Gastroesophageal sphincter (tissue), 4 donors: ENCODE measurements around the gene PROKR1. TPM values are rescaled to one million over a fixed set of nuclear protein-coding genes. Genes with fewer than 3 reads are reported as not detected.
"Not testable (repeated sequence)": the region's sequence is repeated elsewhere in the genome, so short reads cannot be mapped to it uniquely, and the experiment has no call there.

Source experiments
- ATAC-seq: fragments of 150-250 bp; one replicate; pipeline ENCODE4 v1.9.1; 2016; ENCODE audit warnings: mild to moderate bottlenecking, moderate library complexity
- H3K27ac ChIP-seq, 4 donors: fragments of 200-600 bp; sonication (generic) in 3 of 4; 1 replicate in 3 of 4; 2 replicates in 1 of 4; pipeline ENCODE4 v1.5.1; 2016 to 2019
- H3K27me3 ChIP-seq: fragments of 200-600 bp; sonication (generic); one replicate; pipeline ENCODE4 v1.5.1; 2019
- H3K36me3 ChIP-seq, 2 donors: fragments of 200-600 bp; sonication (generic); one replicate each; pipeline ENCODE4 v1.5.1; 2019; ENCODE audit warnings: control low read depth in 1 of 2
- H3K4me1 ChIP-seq, 3 donors: fragments of 200-600 bp; sonication (generic); 1 replicate in 2 of 3; 2 replicates in 1 of 3; pipeline ENCODE4 v1.5.1; 2016 to 2019; ENCODE audit warnings: control low read depth in 2 of 3
- H3K4me3 ChIP-seq, 2 donors: fragments of 200-600 bp; sonication (generic); one replicate each; pipeline ENCODE4 v1.5.1; 2019; ENCODE audit warnings: mild to moderate bottlenecking in 1 of 2, moderate library complexity in 1 of 2
- H3K9me3 ChIP-seq, 3 donors: fragments of 200-600 bp; sonication (generic); one replicate each; pipeline ENCODE4 v1.5.1; 2017 to 2019; ENCODE audit warnings: control low read depth in 2 of 3
- EP300 ChIP-seq: sonication (generic); formaldehyde crosslinking; IDR thresholded peaks from one replicate; pipeline ENCODE4 v1.6.1; 2017; ENCODE audit warnings: antibody characterized with exemption, mild to moderate bottlenecking
- POLR2A ChIP-seq, 2 donors: fragments of 450-650 bp; IDR thresholded peaks; one replicate each; pipeline ENCODE4 v1.6.1; 2017; ENCODE audit warnings: antibody characterized with exemption in 2 of 2, mild to moderate bottlenecking in 2 of 2, moderate library complexity in 1 of 2
- POLR2AphosphoS5 ChIP-seq: sonication (generic); formaldehyde crosslinking; IDR thresholded peaks from one replicate; pipeline ENCODE4 v1.6.1; 2017; ENCODE audit warnings: antibody characterized with exemption
- WGBS, 2 donors: methylation state at CpG; one replicate each; pipeline ENCODE4 v1.1.5; 2018; ENCODE audit warnings: low coverage in 1 of 2; 5-methylcytosine and 5-hydroxymethylcytosine counted together
- total RNA-seq, 4 donors: library from RNA; depleted of rRNA; stranded (reverse); fragments of >200 nt; gene quantifications; one replicate each; pipeline ENCODE4 v1.1.0, GENCODE V29; 2016
- TF ChIP-seq, protein P1 (sequence below), 4 experiments: fragments of 200-600 bp in 2 of 4; fragments of 450-650 bp in 2 of 4; sonication (generic) in 1 of 4; IDR thresholded peaks; one replicate each; pipeline ENCODE4 v1.5.1; 2017 to 2019; ENCODE audit warnings: antibody characterized with exemption in 4 of 4, mild to moderate bottlenecking in 2 of 4, moderate library complexity in 2 of 4

The PROKR1 gene
- total RNA-seq, result under 1 TPM in 2 of 4 donors, not detected in 2; 0.08 to 0.27 TPM

DNA sequence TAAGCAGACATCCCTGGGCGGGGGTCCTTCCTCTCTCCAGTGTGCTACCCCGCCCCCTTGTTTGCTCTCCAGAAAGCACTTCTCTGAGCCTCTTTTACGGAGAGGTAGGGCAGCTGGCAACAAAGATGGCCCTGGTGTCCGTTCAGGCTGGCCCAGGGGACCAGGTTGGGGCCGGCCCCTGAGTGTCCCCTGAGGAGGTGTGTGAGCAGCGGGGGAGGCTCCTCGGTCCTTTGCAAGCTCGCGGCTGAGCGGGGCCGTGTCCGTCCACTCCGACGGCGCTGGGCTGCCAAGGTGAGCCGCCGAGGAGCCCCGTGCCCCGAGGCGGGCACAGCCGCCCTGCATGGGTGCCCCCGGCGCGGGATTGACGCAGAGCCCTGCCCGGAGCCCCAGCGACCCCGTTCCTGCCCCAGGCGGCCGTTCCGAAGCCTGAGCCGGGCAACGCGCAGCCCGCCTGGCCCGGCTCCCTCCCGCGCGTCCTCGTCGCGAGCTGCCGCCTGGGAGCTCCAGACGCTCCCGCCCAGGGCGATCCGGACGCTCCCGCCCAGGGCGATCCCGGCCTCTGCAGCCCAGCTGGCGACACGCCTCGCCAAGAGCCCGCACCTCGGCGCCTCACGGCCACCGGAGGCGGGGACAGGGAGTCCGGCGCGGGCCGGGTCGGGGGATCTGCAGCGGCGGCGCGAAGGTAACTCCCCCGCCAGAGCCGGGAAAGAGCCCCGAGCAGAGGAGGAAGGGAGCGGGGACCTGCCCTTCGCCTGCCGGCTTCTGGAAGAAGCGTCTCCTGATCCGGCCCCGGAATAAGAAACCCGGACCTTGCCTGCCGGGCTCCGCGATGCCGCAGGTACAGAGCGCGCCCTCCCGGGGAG is at the start of gene PROKR1:
TSS of gene PROKR1 (plus strand) at position 569 of the 863 bp plus-strand sequence. CDS start 2,243 bp downstream, outside the sequence.
- peak; percentile 58 for ATAC-seq
- peaks cover 95% of the 10 kb centered on the region for H3K27me3 ChIP-seq
- H3K9me3 ChIP-seq, result peaks cover 0 to 8% (median 0%) of the 10 kb centered on the region in 3 donors
- H3K4me3 ChIP-seq, result peak within 1 kb of the TSS; percentile 26 to 58
- 0 to 5% methylated on average over 1 to 12 of the region's 86 CpGs for WGBS, 2 donors
- H3K36me3 ChIP-seq, result no peaks in the 10 kb centered on the region
- H3K27ac ChIP-seq, result peak within 1 kb of the TSS in 1 of 4 donors; percentile 18
- TF ChIP-seq EP300 (no peak), POLR2AphosphoS5 (no peak), POLR2A (IDR thresholded peaks at IDR 0.05) (no peak)
- TF ChIP-seq, protein P1, sequence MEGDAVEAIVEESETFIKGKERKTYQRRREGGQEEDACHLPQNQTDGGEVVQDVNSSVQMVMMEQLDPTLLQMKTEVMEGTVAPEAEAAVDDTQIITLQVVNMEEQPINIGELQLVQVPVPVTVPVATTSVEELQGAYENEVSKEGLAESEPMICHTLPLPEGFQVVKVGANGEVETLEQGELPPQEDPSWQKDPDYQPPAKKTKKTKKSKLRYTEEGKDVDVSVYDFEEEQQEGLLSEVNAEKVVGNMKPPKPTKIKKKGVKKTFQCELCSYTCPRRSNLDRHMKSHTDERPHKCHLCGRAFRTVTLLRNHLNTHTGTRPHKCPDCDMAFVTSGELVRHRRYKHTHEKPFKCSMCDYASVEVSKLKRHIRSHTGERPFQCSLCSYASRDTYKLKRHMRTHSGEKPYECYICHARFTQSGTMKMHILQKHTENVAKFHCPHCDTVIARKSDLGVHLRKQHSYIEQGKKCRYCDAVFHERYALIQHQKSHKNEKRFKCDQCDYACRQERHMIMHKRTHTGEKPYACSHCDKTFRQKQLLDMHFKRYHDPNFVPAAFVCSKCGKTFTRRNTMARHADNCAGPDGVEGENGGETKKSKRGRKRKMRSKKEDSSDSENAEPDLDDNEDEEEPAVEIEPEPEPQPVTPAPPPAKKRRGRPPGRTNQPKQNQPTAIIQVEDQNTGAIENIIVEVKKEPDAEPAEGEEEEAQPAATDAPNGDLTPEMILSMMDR (IDR thresholded peaks at IDR 0.05), result no peak
- peaks cover 0 to 18% (median 11%) of the 10 kb centered on the region in 3 donors for H3K4me1 ChIP-seq

DNA sequence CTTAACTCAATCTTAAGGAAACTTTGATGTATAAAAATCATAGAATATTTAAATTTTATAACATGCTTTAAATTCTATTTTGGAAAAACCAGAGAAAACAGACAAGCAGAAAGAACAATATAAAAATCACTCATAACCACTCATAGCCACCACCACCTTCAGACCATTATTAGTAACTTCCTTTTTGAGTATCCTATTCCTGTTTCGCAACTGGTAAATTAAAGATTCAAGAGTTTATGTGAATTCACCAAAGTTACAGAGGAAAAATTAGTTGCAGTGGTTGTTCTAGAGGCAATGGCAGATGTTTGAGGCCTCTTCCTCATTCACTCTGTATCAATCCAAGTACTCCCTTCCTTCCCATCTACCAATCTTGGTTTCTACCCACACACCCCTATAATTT is 49.3 kb upstream of the PROKR1 start:
- H3K9me3 ChIP-seq, result peaks cover 0 to 5% (median 0%) of the 10 kb centered on the region in 3 donors
- no peak for ATAC-seq
- H3K27ac ChIP-seq, result no peak overlapping the region
- no peaks in the 10 kb centered on the region for H3K27me3 ChIP-seq
- H3K4me3 ChIP-seq, result no peak overlapping the region
- no peak for TF ChIP-seq POLR2AphosphoS5
- no peak for TF ChIP-seq POLR2A (IDR thresholded peaks at IDR 0.05)
- TF ChIP-seq EP300, result no peak
- TF ChIP-seq, protein P1 (IDR thresholded peaks at IDR 0.05), result no peak
- 84 to 88% methylated on average over 1 of the region's 1 CpG for WGBS, 2 donors
- no peaks in the 10 kb centered on the region for H3K4me1 ChIP-seq
- H3K36me3 ChIP-seq, result peaks cover 0 to under 1% of the 10 kb centered on the region in 2 donors

DNA sequence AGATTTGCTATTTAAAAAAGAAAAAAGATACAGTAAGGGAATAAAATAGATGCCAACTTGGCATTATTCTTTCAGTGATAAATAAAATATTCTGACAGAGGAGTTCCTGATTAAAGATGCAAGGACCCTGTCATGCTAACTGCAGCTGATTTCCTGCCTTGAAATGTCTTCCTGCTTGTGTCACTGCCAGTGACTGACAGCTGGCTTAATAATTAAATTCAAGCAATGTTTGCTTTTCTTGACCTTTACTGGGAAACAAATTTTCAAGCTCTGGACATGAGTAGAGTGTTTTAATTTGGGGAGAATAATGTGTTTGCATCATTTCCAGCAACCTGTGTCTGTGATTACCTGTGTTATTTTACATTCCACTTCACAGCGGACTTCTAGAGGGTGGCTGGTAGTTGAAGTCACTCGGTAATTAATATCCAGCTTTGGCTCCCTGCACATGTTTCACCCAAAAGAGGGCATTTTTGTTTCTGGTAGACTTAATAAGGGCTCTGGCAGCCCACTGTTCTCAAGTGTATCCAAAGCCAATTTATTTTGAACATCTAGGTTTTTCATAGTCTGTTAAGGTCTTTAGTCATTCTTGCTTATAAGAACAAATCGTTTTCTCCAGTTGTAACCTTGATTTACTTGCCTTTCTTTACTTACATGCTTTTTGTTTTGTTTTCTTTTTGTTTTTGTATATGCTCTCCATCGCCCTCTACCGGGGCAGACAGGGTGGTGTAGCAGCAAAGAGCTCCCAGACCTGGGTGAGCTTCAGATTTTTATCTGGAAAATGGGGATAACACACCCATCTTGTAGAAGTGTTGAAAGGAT is 48.5 kb upstream of the PROKR1 start:
- Histone ChIP-seq H3K4me1 (no peaks in the 10 kb centered on the region), H3K9me3 (peaks cover 0 to 6% (median 0%) of the 10 kb centered on the region in 3 donors), H3K36me3 (no peaks in the 10 kb centered on the region), H3K27me3 (no peaks in the 10 kb centered on the region), H3K4me3 (no peak overlapping the region), H3K27ac (no peak overlapping the region)
- TF ChIP-seq POLR2A (IDR thresholded peaks at IDR 0.05) (no peak), POLR2AphosphoS5 (no peak)
- TF ChIP-seq, protein P1 (IDR thresholded peaks at IDR 0.05), result peak in 3 of 4 experiments; percentile 27 to 56 (median 31)
- 35 to 36% methylated on average over 5 of the region's 5 CpGs for WGBS, 2 donors
- ATAC-seq, result no peak

- H3K36me3 ChIP-seq, H3K4me3 ChIP-seq, ATAC-seq, H3K27me3 ChIP-seq, H3K4me1 ChIP-seq, H3K27ac ChIP-seq: not testable (repeated sequence)
- WGBS, 2 donors, result 80% methylated on average over 2 of the region's 2 CpGs; no CpG with 5 or more reads in 1 of the 2 donors
- H3K9me3 ChIP-seq, result peaks cover 0 to 12% (median 0%) of the 10 kb centered on the region in 3 donors
These were observed 47.9 kb upstream of the PROKR1 start for GRCh38 chr2:68595493-68595785.

GRCh38 chr2:68600495-68600894 is 42.9 kb upstream of the PROKR1 start:
- not testable (repeated sequence) for ATAC-seq, H3K27me3 ChIP-seq, H3K4me3 ChIP-seq, H3K4me1 ChIP-seq, H3K36me3 ChIP-seq, H3K27ac ChIP-seq
- H3K9me3 ChIP-seq, result peaks cover 0 to 37% (median 3%) of the 10 kb centered on the region in 3 donors
- WGBS, 2 donors, result 95 to 100% methylated on average over 2 of the region's 3 CpGs
